ENCODE results near the gene SLC6A17. TPM values are rescaled to one million over a fixed set of nuclear protein-coding genes. Genes with fewer than 3 reads are reported as not detected.

The SLC6A17 gene
- total and polyA plus RNA-seq, 2 donors (not counting 3 experiments of a cell fraction or from before 2014, with no cell fraction given) = 0.03 TPM; not detected in 1

DNA sequence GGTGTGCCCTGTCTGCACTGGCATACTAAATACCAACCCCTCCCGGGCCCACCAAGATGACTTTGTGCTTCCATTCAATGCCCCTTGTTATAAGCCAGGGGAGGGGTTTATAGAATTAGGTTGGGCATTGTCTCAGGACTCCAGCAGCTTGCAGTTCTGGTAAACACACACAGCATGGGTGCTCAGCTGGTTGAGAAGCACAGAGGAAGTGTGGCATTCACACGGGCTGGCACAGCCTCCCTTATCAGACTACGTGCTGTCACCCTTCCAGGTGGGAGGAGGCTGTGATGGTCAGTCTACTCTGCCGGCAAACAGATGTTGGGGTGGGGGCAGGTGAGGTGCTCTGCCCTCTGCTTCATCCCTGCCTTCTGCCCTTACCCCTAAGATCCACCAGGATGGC lies 15.0 kb upstream of the SLC6A17 start:
- Histone ChIP-seq H3K4me2 (ENCODE audit: insufficient read depth, low read length) (no peak overlapping the region), H3K9me3 (replicated peaks; ENCODE audit: control insufficient read depth, insufficient read depth, low read length) (no peaks in the 10 kb centered on the region), H3K4me3 (replicated peaks in 1 of 3; ENCODE audit: insufficient read depth in 1 of 3, low read depth in 1 of 3, low read length in 3 of 3) (no peak overlapping the region), H3K79me2 (ENCODE audit: control insufficient read depth, insufficient read depth, low read length) (no peaks in the 10 kb centered on the region), H3K9me1 (replicated peaks; ENCODE audit: control insufficient read depth, extremely low read depth, insufficient read depth, low read length) (no peaks in the 10 kb centered on the region), H2AFZ (ENCODE audit: low read depth, low read length) (no peak overlapping the region), H3K9ac (replicated peaks; ENCODE audit: extremely low read depth, insufficient read depth, low read length) (no peak overlapping the region), H3K27me3 (ENCODE audit: control insufficient read depth in 2 of 2, insufficient read depth in 2 of 2, low read length in 2 of 2) (peaks cover 27 to 44% of the 10 kb centered on the region in 2 experiments), H3K4me1 (ENCODE audit: control insufficient read depth, extremely low read depth, insufficient read depth, low read length) (no peaks in the 10 kb centered on the region), H4K20me1 (replicated peaks; ENCODE audit: control insufficient read depth, extremely low read depth, insufficient read depth, low read length) (no peaks in the 10 kb centered on the region), H3K36me3 (ENCODE audit: control insufficient read depth in 2 of 2, extremely low read depth in 1 of 2, insufficient read depth in 2 of 2, low read length in 2 of 2) (no peaks in the 10 kb centered on the region), H3K27ac (ENCODE audit: insufficient read depth, low read depth, low read length) (no peak overlapping the region)
- ChIA-PET POLR2A (no interaction called here), CTCF (no interaction called here)
- TF ChIP-seq GATA2 (IDR thresholded peaks at IDR 0.05; ENCODE audit: insufficient read depth, insufficient read length, low read depth, low read length) = no peak
- TF ChIP-seq MYC (IDR thresholded peaks at IDR 0.05; ENCODE audit: low read depth, low read length) = no peak
- no peak for TF ChIP-seq FOS (IDR thresholded peaks at IDR 0.05; ENCODE audit: borderline replicate concordance, insufficient read depth, low read length)
- TF ChIP-seq JUN (IDR thresholded peaks at IDR 0.05; ENCODE audit: borderline replicate concordance, insufficient read depth, insufficient read length, low read depth) = no peak
- no peak for TF ChIP-seq POLR2AphosphoS5 (IDR thresholded peaks at IDR 0.05; ENCODE audit: insufficient read depth, low read depth, low read length)
- TF ChIP-seq POLR2A (IDR thresholded peaks at IDR 0.05; ENCODE audit: low read depth, low read length) = no peak
- TF ChIP-seq, protein P1, sequence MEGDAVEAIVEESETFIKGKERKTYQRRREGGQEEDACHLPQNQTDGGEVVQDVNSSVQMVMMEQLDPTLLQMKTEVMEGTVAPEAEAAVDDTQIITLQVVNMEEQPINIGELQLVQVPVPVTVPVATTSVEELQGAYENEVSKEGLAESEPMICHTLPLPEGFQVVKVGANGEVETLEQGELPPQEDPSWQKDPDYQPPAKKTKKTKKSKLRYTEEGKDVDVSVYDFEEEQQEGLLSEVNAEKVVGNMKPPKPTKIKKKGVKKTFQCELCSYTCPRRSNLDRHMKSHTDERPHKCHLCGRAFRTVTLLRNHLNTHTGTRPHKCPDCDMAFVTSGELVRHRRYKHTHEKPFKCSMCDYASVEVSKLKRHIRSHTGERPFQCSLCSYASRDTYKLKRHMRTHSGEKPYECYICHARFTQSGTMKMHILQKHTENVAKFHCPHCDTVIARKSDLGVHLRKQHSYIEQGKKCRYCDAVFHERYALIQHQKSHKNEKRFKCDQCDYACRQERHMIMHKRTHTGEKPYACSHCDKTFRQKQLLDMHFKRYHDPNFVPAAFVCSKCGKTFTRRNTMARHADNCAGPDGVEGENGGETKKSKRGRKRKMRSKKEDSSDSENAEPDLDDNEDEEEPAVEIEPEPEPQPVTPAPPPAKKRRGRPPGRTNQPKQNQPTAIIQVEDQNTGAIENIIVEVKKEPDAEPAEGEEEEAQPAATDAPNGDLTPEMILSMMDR (IDR thresholded peaks at IDR 0.05; ENCODE audit: extremely low read depth in 1 of 2, insufficient read depth in 1 of 2, low read depth in 1 of 2, low read length in 2 of 2) = no peak
- TF ChIP-seq EZH2 (IDR thresholded peaks at IDR 0.05; ENCODE audit: borderline replicate concordance, low read depth, low read length, severe bottlenecking) = no peak
- TF ChIP-seq MAX (IDR thresholded peaks at IDR 0.05; ENCODE audit: insufficient read depth, insufficient read length) = no peak
- dilution Hi-C loops (cut with MboI; ENCODE audit: extremely low pct_ligation_motif_present, low sequenced_read_pairs) = no loop called here
- FAIRE-seq (no peak), DNase-seq (ENCODE audit: low read depth, low spot score) (no peak)
- BruUV-seq (replicated peaks) = no TSS peak
- intact Hi-C loops (cut with micrococcal nuclease) = no loop called here
